ENCODE data around the gene CNIH3. TPM values are rescaled to one million over a fixed set of nuclear protein-coding genes. Genes with fewer than 3 reads are reported as not detected.

The CNIH3 gene
- total RNA-seq, 4 donors from 2014 or later: 1.9 to 7.0 (median 4.0) TPM

DNA sequence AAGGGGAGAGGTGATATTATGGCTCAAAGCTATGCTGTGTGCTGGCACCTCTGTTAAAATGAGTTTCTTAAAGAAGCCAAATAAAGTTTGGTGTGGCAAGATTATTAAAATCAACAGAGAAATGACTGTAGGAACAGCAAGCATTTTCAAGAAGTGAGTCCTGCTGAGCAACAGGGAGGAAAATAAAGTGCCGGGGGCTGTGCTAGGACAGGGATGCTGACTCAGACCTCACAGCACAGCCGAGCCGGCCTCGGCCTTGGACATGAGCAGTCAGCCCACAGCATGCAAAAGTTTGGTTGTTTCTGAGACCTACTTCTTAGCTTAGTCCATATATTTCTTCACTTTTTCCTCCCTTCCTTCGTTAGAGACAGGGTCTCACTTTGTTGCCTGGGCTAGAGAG lies 19.2 kb downstream of the CNIH3 start:
- TF ChIP-seq, protein P1, sequence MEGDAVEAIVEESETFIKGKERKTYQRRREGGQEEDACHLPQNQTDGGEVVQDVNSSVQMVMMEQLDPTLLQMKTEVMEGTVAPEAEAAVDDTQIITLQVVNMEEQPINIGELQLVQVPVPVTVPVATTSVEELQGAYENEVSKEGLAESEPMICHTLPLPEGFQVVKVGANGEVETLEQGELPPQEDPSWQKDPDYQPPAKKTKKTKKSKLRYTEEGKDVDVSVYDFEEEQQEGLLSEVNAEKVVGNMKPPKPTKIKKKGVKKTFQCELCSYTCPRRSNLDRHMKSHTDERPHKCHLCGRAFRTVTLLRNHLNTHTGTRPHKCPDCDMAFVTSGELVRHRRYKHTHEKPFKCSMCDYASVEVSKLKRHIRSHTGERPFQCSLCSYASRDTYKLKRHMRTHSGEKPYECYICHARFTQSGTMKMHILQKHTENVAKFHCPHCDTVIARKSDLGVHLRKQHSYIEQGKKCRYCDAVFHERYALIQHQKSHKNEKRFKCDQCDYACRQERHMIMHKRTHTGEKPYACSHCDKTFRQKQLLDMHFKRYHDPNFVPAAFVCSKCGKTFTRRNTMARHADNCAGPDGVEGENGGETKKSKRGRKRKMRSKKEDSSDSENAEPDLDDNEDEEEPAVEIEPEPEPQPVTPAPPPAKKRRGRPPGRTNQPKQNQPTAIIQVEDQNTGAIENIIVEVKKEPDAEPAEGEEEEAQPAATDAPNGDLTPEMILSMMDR (IDR thresholded peaks at IDR 0.05): no peak
- no peak for TF ChIP-seq POLR2A (IDR thresholded peaks at IDR 0.05)
- H3K4me1 ChIP-seq: no peaks in the 10 kb centered on the region
- H3K4me3 ChIP-seq (replicated peaks in 1 of 3): no peak overlapping the region
- DNase-seq: no peak
- H3K9me3 ChIP-seq: no peaks in the 10 kb centered on the region
- intact Hi-C loops (cut with DNase I): no loop called here
- H3K27ac ChIP-seq: no peak overlapping the region
- no peaks in the 10 kb centered on the region for H3K36me3 ChIP-seq
- WGBS, 2 donors: 86 to 88% methylated on average over 5 of the region's 5 CpGs
- H3K27me3 ChIP-seq: no peaks in the 10 kb centered on the region

DNA sequence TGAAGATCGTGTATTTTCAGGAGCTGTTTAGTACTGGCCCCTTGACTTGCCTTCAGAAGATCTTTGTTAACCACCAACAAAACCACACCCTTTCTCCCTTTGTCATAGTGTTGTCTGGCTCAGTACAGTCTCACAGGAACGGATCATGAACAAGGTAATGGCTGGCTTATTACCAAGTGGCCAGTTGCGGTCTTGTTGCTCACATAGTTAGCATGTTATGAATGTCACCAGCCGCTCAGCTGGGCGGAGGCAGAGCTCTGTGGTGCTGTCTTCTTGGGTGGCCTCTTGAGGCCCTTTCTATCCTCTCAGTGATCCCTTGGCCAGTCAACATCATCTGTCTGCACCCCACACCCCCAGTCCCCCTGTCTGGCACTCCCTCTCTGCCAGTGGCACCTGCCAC lies 21.4 kb downstream of the CNIH3 start:
- Histone ChIP-seq H3K36me3 (no peaks in the 10 kb centered on the region), H3K4me1 (no peaks in the 10 kb centered on the region), H3K27me3 (no peaks in the 10 kb centered on the region), H3K4me3 (replicated peaks in 1 of 3) (no peak overlapping the region), H3K27ac (no peak overlapping the region), H3K9me3 (no peaks in the 10 kb centered on the region)
- 82 to 84% methylated on average over 5 of the region's 5 CpGs for WGBS, 2 donors
- TF ChIP-seq POLR2A (IDR thresholded peaks at IDR 0.05): no peak
- TF ChIP-seq, protein P1 (IDR thresholded peaks at IDR 0.05): no peak
- DNase-seq: no peak
- intact Hi-C loops (cut with DNase I): no loop called here

DNA sequence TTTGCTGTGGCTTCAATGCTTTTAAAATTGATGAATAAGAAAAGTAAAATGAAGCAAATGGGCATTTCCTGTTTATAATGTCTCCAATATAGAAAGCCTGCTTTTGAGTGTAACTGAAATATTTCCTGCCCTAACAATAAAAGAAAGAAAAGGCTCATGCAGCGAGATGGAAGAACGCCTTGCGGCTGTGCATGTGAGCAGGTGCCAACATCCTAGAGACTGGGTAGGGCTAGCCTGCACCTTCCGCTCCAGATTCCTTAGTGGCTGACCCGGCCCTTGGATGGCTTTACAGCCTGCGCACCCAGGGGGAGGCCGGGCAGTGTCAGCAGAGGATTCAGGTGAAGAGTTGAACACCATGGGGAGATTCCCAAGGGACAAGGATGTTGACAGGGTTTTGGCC lies 21.8 kb downstream of the CNIH3 start:
- Histone ChIP-seq H3K4me3 (replicated peaks in 1 of 3) (no peak overlapping the region), H3K36me3 (no peaks in the 10 kb centered on the region), H3K4me1 (no peaks in the 10 kb centered on the region), H3K9me3 (no peaks in the 10 kb centered on the region), H3K27ac (no peak overlapping the region), H3K27me3 (no peaks in the 10 kb centered on the region)
- intact Hi-C loops (cut with DNase I): no loop called here
- no peak for DNase-seq
- TF ChIP-seq POLR2A (IDR thresholded peaks at IDR 0.05): no peak
- TF ChIP-seq, protein P1 (IDR thresholded peaks at IDR 0.05): no peak
- 87 to 93% methylated on average over 7 of the region's 7 CpGs for WGBS, 2 donors

DNA sequence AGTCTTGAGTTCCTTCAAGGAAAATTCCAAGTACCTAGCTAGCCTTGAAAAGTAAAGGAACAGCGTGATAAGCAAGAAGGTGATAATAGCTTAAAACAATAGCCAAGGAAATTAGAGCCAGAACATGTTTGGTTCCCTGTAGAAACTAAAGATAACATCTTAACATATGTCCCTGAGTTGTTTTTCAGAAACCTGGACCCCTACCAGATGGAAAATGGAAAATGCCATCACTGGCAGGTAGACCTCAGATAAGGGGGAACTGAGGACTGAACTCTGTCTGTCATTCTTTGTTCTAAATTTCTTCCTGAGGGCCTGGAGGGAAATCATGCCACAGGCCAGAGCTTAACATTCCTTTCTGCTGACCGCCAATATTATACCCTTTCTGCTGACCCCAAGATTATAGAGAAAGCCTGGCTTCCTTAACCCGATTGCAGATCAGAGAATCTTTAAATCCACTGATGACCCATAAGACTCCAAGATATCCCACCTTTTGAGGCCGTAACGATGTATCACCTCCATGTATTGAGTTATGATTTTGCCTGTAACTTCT lies 23.4 kb downstream of the CNIH3 start:
- no peaks in the 10 kb centered on the region for H3K36me3 ChIP-seq
- no peak overlapping the region for H3K27ac ChIP-seq
- intact Hi-C loops (cut with DNase I): no loop called here
- no peaks in the 10 kb centered on the region for H3K9me3 ChIP-seq
- H3K4me1 ChIP-seq: no peaks in the 10 kb centered on the region
- TF ChIP-seq, protein P1 (IDR thresholded peaks at IDR 0.05): no peak
- H3K27me3 ChIP-seq: no peaks in the 10 kb centered on the region
- no peak overlapping the region for H3K4me3 ChIP-seq (replicated peaks in 1 of 3)
- no peak for DNase-seq
- 91 to 95% methylated on average over 5 of the region's 5 CpGs for WGBS, 2 donors

DNA sequence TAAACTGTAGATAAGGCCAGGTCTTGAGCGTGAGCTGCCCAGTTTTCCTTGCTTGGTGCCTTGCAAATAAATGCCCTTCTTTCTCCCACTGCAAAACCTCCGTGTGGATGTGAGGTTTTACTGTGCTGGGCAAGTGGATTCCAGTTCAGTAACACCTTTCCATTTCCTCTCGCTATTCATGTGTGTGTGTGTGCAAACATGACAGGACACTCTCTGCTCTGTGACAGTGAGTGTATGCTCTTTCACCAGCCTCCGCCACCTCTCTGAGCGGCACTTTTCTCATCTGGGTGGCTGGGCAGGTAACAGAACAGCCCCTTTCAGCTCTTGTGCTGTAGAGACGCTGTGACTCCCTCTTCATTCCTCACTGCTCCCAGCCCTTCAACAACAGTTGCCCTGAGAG lies 23.9 kb downstream of the CNIH3 start:
- Histone ChIP-seq H3K27ac (no peak overlapping the region), H3K4me3 (replicated peaks in 1 of 3) (no peak overlapping the region), H3K4me1 (no peaks in the 10 kb centered on the region), H3K36me3 (no peaks in the 10 kb centered on the region), H3K9me3 (no peaks in the 10 kb centered on the region), H3K27me3 (no peaks in the 10 kb centered on the region)
- intact Hi-C loops (cut with DNase I): loop anchor here (5.0 to 10.0 kb wide), 2 partner anchors 212 to 285 kb away; partner anchors contain the start of gene DNAH14
- TF ChIP-seq, protein P1 (IDR thresholded peaks at IDR 0.05): no peak
- TF ChIP-seq POLR2A (IDR thresholded peaks at IDR 0.05): no peak
- DNase-seq: no peak
- WGBS, 2 donors: 59 to 61% methylated on average over 6 of the region's 6 CpGs
